H9 (cell line): ENCODE data around the gene MRC1. TPM values are rescaled to one million over a fixed set of nuclear protein-coding genes. Genes with fewer than 3 reads are reported as not detected.

Experiments used
- DNase-seq: peaks from one replicate; pipeline ENCODE4 v3.0.0-alpha.2; 2017
- H2AFZ ChIP-seq: one replicate; pipeline ENCODE4 v1.6.1; 2013; ENCODE audit warnings: mild to moderate bottlenecking, low read length, control low read depth, moderate library complexity
- H2AK5ac ChIP-seq: 2 replicates; pipeline ENCODE4 v1.6.1; 2013; ENCODE audit warnings: low read length, control low read depth, mixed read lengths; ENCODE audit not compliant: insufficient read length
- H2BK120ac ChIP-seq: one replicate; pipeline ENCODE4 v1.6.1; 2013; ENCODE audit warnings: low read depth, mild to moderate bottlenecking, low read length, control low read depth, inconsistent platforms; ENCODE audit not compliant: poor library complexity, severe bottlenecking
- H2BK12ac ChIP-seq: 2 replicates; pipeline ENCODE4 v1.6.1; 2013; ENCODE audit warnings: low read length, control low read depth, mixed read lengths, low read depth; ENCODE audit not compliant: insufficient read length
- H2BK15ac ChIP-seq: 2 replicates; pipeline ENCODE4 v1.6.1; 2013; ENCODE audit warnings: low read depth, low read length, control low read depth
- H2BK20ac ChIP-seq: one replicate; pipeline ENCODE4 v1.6.1; 2013; ENCODE audit warnings: low read depth, mild to moderate bottlenecking, low read length, control low read depth, inconsistent platforms; ENCODE audit not compliant: poor library complexity, severe bottlenecking
- H2BK5ac ChIP-seq: 2 replicates; pipeline ENCODE4 v1.6.1; 2013; ENCODE audit warnings: low read length, control low read depth, mixed read lengths; ENCODE audit not compliant: insufficient read length
- H3K14ac ChIP-seq: 2 replicates; pipeline ENCODE4 v1.6.1; 2013; ENCODE audit warnings: low read length, control low read depth; ENCODE audit not compliant: insufficient read depth
- H3K18ac ChIP-seq: 2 replicates; pipeline ENCODE4 v1.6.1; 2013; ENCODE audit warnings: low read depth, mild to moderate bottlenecking, mixed read lengths, low read length, control low read depth; ENCODE audit not compliant: insufficient read length
- H3K23ac ChIP-seq: 2 replicates; pipeline ENCODE4 v1.6.1; 2013; ENCODE audit warnings: low read length, control low read depth, mixed read lengths, low read depth; ENCODE audit not compliant: insufficient read length
- H3K23me2 ChIP-seq: 2 replicates; pipeline ENCODE4 v1.6.1; 2013; ENCODE audit warnings: low read depth, mild to moderate bottlenecking, mixed read lengths, low read length, control low read depth; ENCODE audit not compliant: insufficient read length, poor library complexity, severe bottlenecking
- H3K27ac ChIP-seq: 2 replicates; pipeline ENCODE4 v1.5.1; 2013; ENCODE audit warnings: low read length, control low read depth, mixed read lengths, low read depth; ENCODE audit not compliant: insufficient read length
- H3K27me3 ChIP-seq: 2 replicates; pipeline ENCODE4 v1.6.1; 2013; ENCODE audit warnings: low read length, control low read depth, inconsistent platforms; ENCODE audit not compliant: insufficient read depth
- H3K4ac ChIP-seq: 2 replicates; pipeline ENCODE4 v1.6.1; 2013; ENCODE audit warnings: low read depth, mild to moderate bottlenecking, control low read depth, inconsistent platforms, low read length, moderate library complexity
- H3K4me1 ChIP-seq: 2 replicates; pipeline ENCODE4 v1.6.1; 2013; ENCODE audit warnings: low read length, control low read depth, inconsistent platforms; ENCODE audit not compliant: insufficient read depth
- H3K4me2 ChIP-seq: 2 replicates; pipeline ENCODE4 v1.6.1; 2013; ENCODE audit warnings: low read length, control low read depth, mixed read lengths; ENCODE audit not compliant: insufficient read length, insufficient read depth
- H3K56ac ChIP-seq: 2 replicates; pipeline ENCODE4 v1.6.1; 2013; ENCODE audit warnings: low read depth, mild to moderate bottlenecking, mixed read lengths, low read length, control low read depth; ENCODE audit not compliant: insufficient read length
- H3K79me1 ChIP-seq: 2 replicates; pipeline ENCODE4 v1.6.1; 2013; ENCODE audit warnings: low read depth, mild to moderate bottlenecking, moderate library complexity, low read length, control low read depth, inconsistent platforms; ENCODE audit not compliant: insufficient read depth, poor library complexity, severe bottlenecking
- H3K79me2 ChIP-seq: 2 replicates; pipeline ENCODE4 v1.6.1; 2013; ENCODE audit warnings: low read length, control low read depth, inconsistent platforms; ENCODE audit not compliant: insufficient read depth
- H3K9ac ChIP-seq: 2 replicates; pipeline ENCODE4 v1.6.1; 2013; ENCODE audit warnings: low read length, control low read depth, mixed read lengths; ENCODE audit not compliant: insufficient read length; ENCODE audit errors: extremely low read depth
- H3K9me3 ChIP-seq: one replicate; pipeline ENCODE4 v1.6.1; 2013; ENCODE audit warnings: low read depth, low read length, inconsistent platforms; ENCODE audit not compliant: control insufficient read depth
- H3T11ph ChIP-seq: one replicate; pipeline ENCODE4 v1.6.1; 2013; ENCODE audit warnings: mild to moderate bottlenecking, low read length, control low read depth, inconsistent platforms
- H4K20me1 ChIP-seq: one replicate; pipeline ENCODE4 v1.6.1; 2013; ENCODE audit not compliant: control insufficient read depth, insufficient read length, insufficient read depth
- H4K5ac ChIP-seq: 2 replicates; pipeline ENCODE4 v1.6.1; 2013; ENCODE audit warnings: low read depth, mild to moderate bottlenecking, mixed read lengths, low read length, control low read depth; ENCODE audit not compliant: insufficient read length
- H4K8ac ChIP-seq: replicated peaks from 2 replicates; pipeline ENCODE4 v1.6.1; 2013; ENCODE audit warnings: low read length, control low read depth, mixed read lengths, low read depth; ENCODE audit not compliant: insufficient read length
- H4K91ac ChIP-seq: 2 replicates; pipeline ENCODE4 v1.6.1; 2013; ENCODE audit warnings: low read depth, mild to moderate bottlenecking, moderate library complexity, mixed read lengths, low read length, control low read depth; ENCODE audit not compliant: insufficient read length
- H3K27ac Mint-ChIP-seq, 3 experiments: 2 replicates in 2 of 3; 3 replicates in 1 of 3; pipeline ENCODE4 v1.8.0; 2020 to 2021; ENCODE audit warnings: mixed read lengths in 3 of 3, mild to moderate bottlenecking in 1 of 3, moderate library complexity in 1 of 3
- H3K27me3 Mint-ChIP-seq: 2 replicates; pipeline ENCODE4 v1.8.0; 2021; ENCODE audit warnings: low read depth, mild to moderate bottlenecking, moderate library complexity, mixed read lengths
- H3K36me3 Mint-ChIP-seq, 3 experiments: 2 replicates in 2 of 3; 3 replicates in 1 of 3; pipeline ENCODE4 v1.8.0; 2020 to 2021; ENCODE audit warnings: low read depth in 3 of 3, mixed read lengths in 3 of 3; ENCODE audit not compliant: insufficient read depth in 1 of 3
- H3K4me1 Mint-ChIP-seq, 2 experiments: 2 replicates each; pipeline ENCODE4 v1.8.0; 2020; ENCODE audit warnings: mixed read lengths in 2 of 2
- H3K4me3 Mint-ChIP-seq, 2 experiments: 2 replicates in 1 of 2; 3 replicates in 1 of 2; pipeline ENCODE4 v1.8.0; 2020 to 2021; ENCODE audit warnings: mild to moderate bottlenecking in 2 of 2, mixed read lengths in 2 of 2, moderate library complexity in 1 of 2
- H3K9me3 Mint-ChIP-seq, 2 experiments: 2 replicates in 1 of 2; 3 replicates in 1 of 2; pipeline ENCODE4 v1.8.0; 2020; ENCODE audit warnings: mild to moderate bottlenecking in 2 of 2, mixed read lengths in 2 of 2, moderate library complexity in 1 of 2
- CTCF ChIP-seq: fragments of 200-600 bp; sonication (generic); conservative IDR thresholded peaks from 3 replicates; pipeline ENCODE4 v1.8.0; 2021; ENCODE audit warnings: antibody characterized with exemption, mild to moderate bottlenecking
- WGBS: extraction: QIAGEN DNeasy Blood & Tissue Kit; methylation state at CpG from one replicate; pipeline ENCODE4 v1.1.7; 2013; ENCODE audit warnings: missing lambda C conversion rate, low lambda C conversion rate, mixed read lengths; ENCODE audit not compliant: insufficient read length; ENCODE audit errors: extremely low coverage; 5-methylcytosine and 5-hydroxymethylcytosine counted together
- total RNA-seq: library from RNA; stranded (reverse); gene quantifications from 2 replicates; pipeline ENCODE4 v1.2.1, GENCODE V29; 2021

Gene MRC1
- total RNA-seq, 1 experiment from 2014 or later: not detected

GRCh38 chr10:17817316-17817715, 8.2 kb downstream of the MRC1 start:
- no peak overlapping the region for H2AFZ ChIP-seq
- no peak for DNase-seq
- no peak overlapping the region for H2BK15ac ChIP-seq
- no peak overlapping the region for H3T11ph ChIP-seq
- H2AK5ac ChIP-seq: no peak overlapping the region
- H2BK5ac ChIP-seq: no peak overlapping the region
- H2BK12ac ChIP-seq: no peak overlapping the region
- Mint-ChIP-seq H3K9me3 (no peaks in the 10 kb centered on the region; a peak in 1 of 5 replicates), H3K27ac (no peak overlapping the region), H3K36me3 (no peaks in the 10 kb centered on the region), H3K27me3 (no peaks in the 10 kb centered on the region), H3K4me3 (no peak overlapping the region), H3K4me1 (no peaks in the 10 kb centered on the region)
- WGBS: no CpG with 5 or more reads among the region's 1 CpG
- no peak overlapping the region for H3K4me2 ChIP-seq
- H3K56ac ChIP-seq: no peak overlapping the region
- no peak overlapping the region for H3K27ac ChIP-seq
- no peak overlapping the region for H3K4ac ChIP-seq
- H3K18ac ChIP-seq: no peak overlapping the region
- no peak overlapping the region for H3K14ac ChIP-seq
- H3K23ac ChIP-seq: no peak overlapping the region
- H4K20me1 ChIP-seq: no peaks in the 10 kb centered on the region
- H2BK120ac ChIP-seq: no peak overlapping the region
- H3K27me3 ChIP-seq: no peaks in the 10 kb centered on the region
- no peak overlapping the region for H4K8ac ChIP-seq
- no peak overlapping the region for H2BK20ac ChIP-seq
- TF ChIP-seq CTCF: no peak
- no peak overlapping the region for H3K9ac ChIP-seq
- no peaks in the 10 kb centered on the region for H3K23me2 ChIP-seq
- no peaks in the 10 kb centered on the region for H3K79me2 ChIP-seq
- no peak overlapping the region for H4K5ac ChIP-seq
- H3K4me1 ChIP-seq: no peaks in the 10 kb centered on the region; the same call in 1 of the 2 replicates
- no peaks in the 10 kb centered on the region for H3K79me1 ChIP-seq
- H4K91ac ChIP-seq: no peak overlapping the region
- no peaks in the 10 kb centered on the region for H3K9me3 ChIP-seq
